GM21825 (cell line): ENCODE data around the gene FBN3.

Experiments
- ATAC-seq: cut with Tn5 transposase; IDR thresholded peaks from one replicate; pipeline ENCODE4 v1.9.1; 2021; ENCODE audit warnings: mild to moderate bottlenecking, moderate library complexity; ENCODE audit not compliant: unreplicated experiment

FBN3 gene

DNA sequence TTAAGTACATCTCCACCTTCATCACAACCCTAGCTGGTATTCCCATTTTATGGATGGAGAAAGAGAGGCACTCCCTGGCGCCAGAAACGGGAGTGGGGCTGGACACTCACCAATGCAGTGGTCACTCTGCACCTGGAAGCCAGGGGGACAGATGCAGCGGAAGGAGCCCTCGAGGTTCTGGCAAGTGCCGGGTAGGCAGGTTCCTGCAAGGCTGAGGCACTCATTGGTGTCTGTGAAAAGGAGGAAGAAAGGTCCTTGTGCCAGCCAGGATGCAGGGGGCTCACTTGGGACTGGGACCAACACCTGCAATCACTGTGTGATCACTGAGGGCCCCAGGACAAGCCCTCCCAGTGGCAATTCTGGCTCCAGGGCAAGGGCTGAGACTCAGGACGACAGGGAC lies 55.1 kb downstream of the FBN3 start:
- ATAC-seq, result no peak

GRCh38 chr19:8093740-8094139 lies 55.7 kb downstream of the FBN3 start:
- no peak for ATAC-seq

GRCh38 chr19:8090950-8091349 lies 58.4 kb downstream of the FBN3 start:
- ATAC-seq, result no peak

- ATAC-seq, result no peak
Measured at GRCh38 chr19:8089664-8090601, 59.5 kb downstream of the FBN3 start.

DNA sequence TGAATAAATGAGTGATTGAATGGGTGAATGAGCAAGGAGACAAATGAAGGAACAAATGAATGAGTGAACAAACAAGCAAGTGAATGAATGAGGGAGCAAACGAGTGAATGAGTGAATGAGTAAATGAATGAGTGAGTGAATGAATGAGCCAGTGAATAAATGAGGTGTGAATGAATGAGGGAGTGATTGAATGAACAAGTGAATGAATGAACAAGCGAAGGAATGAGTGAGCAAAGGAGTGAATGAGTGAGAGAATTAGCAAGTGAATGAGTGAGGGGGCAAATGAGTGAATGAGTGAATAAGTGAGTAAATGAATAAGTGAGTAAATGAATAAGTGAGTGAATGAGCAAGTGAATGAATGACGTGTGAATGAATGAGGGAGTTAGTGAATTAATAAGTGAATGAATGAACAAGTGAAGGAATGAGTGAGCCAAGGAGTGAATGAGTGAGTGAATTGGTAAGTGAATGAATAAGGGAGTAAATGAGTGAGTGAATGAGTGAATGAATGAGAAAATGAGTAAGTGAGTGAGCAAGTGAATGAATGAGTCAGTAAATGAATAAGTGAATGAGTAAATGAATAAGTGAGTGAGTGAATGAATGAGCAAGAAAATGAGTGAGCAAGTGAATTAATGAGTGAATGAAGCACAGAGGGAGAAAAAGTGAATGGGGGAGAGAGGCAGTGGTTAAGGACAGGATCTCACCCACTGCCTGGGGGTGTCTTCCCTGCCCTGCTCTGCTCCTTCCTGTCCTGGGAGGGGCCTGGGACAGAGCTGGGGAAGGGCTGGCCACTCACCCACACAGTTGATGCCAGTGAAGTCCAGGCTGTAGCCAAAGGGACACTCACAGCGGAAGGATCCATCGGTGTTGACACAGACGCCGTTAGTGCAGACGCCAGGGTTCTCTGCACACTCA lies 60.4 kb downstream of the FBN3 start:
- no peak for ATAC-seq

- ATAC-seq, result no peak
Measured at GRCh38 chr19:8087876-8088275, 61.5 kb downstream of the FBN3 start.

- ATAC-seq, result no peak
Measured at GRCh38 chr19:8086849-8087248, 62.5 kb downstream of the FBN3 start.

- ATAC-seq, result no peak
Measured at GRCh38 chr19:8085598-8086408, 63.6 kb downstream of the FBN3 start.

GRCh38 chr19:8084152-8084551 lies 65.2 kb downstream of the FBN3 start:
- no peak for ATAC-seq

DNA sequence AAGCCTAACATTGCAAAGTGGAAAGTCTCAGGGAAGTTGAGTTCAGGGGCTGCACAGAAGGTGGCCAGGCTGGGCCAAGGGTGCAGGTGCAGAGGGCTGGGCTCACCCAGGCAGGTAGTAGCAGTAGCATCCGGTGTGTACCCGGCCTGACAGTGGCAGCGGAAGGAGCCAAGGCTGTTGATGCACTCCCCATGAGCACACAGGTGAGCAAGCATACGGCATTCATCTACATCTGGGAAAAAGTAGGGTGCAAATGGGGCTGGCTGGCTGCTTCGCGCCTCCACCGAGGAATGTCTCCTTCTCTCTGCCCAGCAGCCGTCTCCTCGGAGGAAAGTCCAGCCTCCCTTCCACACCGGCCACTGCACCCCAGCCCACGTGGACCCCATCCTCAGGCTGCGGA lies 66.3 kb downstream of the FBN3 start:
- ATAC-seq, result no peak

GRCh38 chr19:8081569-8082550 lies 67.5 kb downstream of the FBN3 start:
- ATAC-seq, result no peak

DNA sequence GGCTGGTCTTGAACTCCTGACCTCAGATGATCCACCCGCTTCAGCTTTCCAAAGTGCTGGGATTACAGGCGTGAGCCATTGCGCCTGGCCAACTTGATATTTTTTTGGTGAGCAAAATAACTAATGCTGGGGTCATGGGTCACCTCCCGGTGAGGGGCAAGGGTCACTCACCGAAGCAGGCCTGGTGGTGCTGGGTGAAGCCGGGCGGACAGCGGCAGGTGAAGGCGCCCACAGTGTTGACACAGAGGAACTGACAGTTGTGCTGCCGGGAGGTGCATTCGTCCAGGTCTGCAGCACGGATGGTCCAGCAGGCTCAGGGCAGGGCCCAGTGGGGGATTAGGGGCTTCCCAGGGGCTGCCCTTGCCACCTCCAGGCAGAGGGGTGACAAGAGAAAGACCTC lies 68.6 kb downstream of the FBN3 start:
- no peak for ATAC-seq

GRCh38 chr19:8079988-8080387 lies 69.4 kb downstream of the FBN3 start:
- ATAC-seq, result no peak

- ATAC-seq, result no peak
Measured at GRCh38 chr19:8075158-8076074, 74.0 kb downstream of the FBN3 start.

DNA sequence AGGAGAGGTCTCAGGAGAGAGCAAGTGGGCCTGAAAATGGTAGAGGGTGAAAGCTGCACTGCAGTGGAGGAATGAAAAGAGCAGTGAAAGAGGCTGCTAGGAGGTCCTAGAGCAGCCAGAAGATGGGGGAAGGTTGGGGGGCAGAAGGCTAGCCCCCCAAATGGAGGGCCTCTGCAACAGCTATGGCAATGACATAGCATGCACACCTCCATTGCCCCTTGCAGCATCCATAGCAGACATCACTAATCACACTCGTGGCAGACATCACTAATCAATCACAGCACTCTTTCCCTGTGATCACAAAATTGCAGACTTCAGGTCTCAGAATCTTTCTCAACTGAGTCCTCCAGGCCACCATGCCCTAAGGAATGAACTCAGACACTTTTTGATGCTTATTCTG lies 74.9 kb downstream of the FBN3 start:
- no peak for ATAC-seq

DNA sequence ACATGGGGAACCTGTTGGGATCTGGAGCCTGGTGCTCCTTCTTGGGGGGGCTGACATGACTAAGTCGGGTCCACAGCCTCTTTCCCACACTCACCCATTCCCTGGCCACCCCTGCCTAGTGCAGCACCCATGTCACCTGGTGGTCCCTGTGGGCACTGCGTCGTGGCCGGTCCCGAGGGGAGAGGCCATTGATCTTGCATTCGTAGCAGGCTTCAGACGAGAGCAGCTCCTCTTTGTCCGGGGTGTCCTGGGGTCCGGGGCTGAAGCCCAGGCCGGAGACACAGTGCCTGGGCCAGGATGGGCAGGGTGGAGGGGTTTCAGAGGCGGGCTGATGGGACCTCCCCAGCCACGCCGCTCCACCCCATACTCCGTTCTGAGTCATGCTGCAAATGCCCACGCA lies 77.5 kb downstream of the FBN3 start:
- no peak for ATAC-seq

- no peak for ATAC-seq
Measured at GRCh38 chr19:8069096-8069973, 80.1 kb downstream of the FBN3 start.

DNA sequence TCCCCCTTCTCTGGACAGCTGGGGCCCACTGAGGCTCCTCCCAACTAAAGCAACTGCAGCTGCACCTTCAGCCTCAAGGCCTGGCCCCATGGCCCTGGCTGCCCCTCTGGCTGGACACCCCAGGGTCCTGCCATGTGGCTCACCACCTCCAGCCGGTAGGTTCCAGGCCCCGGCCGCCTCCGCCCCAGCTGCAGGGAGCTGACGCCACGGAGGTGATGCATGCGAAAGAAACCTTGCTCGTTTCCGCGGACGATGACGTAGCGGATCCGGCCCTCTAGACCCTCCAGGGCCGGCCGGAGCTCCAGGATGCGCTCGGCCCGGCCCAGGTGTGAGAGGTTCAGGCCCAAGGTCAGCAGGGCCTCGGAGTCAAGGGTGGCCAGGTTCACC lies 83.5 kb downstream of the FBN3 start:
- ATAC-seq, result no peak
